ENCODE data around the gene NUP210.

Gene NUP210

DNA sequence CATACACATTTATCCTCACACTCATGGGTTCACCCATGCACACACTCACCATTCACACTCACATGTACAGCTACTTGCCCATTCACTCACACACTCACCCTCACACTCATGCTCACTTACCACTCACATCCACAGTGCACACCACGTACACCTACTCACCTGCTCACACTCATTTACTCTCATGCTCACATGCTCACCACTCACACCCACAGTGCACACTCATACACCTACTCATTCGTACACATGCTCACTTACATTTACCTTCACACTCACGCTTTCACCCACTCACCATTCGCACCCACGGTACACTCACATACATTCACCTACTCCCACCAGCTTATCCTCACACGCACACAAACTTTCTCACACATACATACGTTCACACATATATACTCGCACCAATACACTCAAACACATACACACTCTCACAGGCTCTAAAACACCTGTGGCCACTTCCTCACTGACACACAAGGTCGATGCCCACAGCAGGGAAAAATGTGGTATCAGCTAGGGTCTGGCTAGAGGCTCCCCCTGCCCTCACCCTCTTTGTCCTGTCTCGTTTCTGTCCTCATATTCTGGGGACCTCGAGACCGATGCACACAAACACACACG is 46.0 kb downstream of the NUP210 start:
- DNase-seq (ENCODE audit: low read depth): no peak

DNA sequence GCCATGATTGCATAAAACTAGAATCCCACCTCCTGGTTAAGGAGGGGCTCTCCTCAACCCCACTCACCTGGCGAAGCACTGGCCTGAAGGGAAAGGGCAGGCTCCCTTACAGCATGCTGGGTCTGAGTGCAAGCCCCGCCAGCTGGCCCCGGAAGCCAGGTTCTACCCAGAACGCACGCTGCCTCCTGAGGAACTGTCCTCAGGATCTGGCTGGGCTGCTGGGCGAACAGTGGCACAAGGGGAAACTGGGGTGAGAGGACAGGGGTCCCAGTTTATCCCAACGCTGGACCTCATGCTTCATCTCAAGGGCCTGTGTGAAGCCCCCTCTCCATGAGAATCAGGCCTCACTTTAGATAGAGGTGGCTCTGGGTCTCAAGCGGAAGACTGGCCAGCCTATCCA is 47.5 kb downstream of the NUP210 start:
- DNase-seq (ENCODE audit: low read depth): no peak

GRCh38 chr3:13372126-13372525 is 48.0 kb downstream of the NUP210 start:
- no peak for DNase-seq (ENCODE audit: low read depth)

GRCh38 chr3:13371100-13372075 is 48.7 kb downstream of the NUP210 start:
- no peak for DNase-seq (ENCODE audit: low read depth)

GRCh38 chr3:13370609-13371008 is 49.5 kb downstream of the NUP210 start:
- no peak for DNase-seq (ENCODE audit: low read depth)

- DNase-seq (ENCODE audit: low read depth): no peak
These were observed 50.1 kb downstream of the NUP210 start for GRCh38 chr3:13370055-13370454.

- no peak for DNase-seq (ENCODE audit: low read depth)
These were observed 51.3 kb downstream of the NUP210 start for GRCh38 chr3:13368834-13369233.

GRCh38 chr3:13367728-13368127 is 52.4 kb downstream of the NUP210 start:
- DNase-seq (ENCODE audit: low read depth): no peak

DNA sequence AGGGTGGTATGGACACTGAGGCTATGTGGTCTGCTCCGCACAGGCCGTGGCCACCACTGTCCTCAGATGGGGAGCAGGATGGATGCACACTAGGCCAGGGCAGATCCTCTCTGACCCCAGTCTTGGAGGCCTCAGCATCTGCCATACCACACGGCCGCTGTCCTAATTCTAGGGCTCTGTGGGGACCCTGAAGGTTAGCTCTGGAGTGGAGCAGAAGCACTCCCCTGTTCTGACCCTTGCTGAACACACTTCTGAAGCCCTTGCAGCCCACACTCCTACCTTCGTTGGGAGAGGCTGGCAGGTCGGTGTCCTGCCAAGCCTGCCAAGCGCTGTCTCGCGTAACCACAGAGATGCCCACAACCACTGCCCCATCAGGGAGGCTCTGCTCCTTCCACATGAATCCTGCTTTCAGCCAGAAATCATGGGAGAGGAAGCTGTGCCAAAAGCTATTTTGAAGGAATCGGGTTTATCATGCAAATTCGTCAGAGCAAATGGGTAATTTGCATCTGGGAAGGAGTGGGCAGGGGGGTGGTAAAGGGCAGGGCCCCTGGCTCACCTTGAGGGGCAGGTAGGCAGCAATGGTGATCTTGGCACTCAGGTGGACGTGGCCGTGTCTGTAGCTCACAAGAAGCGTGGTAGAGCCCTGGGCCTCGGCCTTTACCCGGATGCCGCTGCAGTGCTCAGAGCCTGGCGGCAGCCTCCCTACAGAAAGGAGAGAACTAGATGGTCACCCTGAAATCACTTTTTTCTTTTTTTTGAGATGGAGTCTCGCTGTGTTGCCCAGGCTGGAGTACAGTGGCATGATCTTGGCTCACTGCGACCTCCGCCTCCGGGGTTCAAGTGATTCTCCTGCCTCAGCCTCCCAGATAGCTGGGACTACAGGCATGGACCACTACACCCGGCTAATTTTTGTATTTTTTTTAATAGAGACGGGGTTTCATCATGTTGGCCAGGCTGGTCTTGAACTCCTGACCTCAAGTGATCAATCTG is 54.4 kb downstream of the NUP210 start:
- DNase-seq (ENCODE audit: low read depth): no peak

DNA sequence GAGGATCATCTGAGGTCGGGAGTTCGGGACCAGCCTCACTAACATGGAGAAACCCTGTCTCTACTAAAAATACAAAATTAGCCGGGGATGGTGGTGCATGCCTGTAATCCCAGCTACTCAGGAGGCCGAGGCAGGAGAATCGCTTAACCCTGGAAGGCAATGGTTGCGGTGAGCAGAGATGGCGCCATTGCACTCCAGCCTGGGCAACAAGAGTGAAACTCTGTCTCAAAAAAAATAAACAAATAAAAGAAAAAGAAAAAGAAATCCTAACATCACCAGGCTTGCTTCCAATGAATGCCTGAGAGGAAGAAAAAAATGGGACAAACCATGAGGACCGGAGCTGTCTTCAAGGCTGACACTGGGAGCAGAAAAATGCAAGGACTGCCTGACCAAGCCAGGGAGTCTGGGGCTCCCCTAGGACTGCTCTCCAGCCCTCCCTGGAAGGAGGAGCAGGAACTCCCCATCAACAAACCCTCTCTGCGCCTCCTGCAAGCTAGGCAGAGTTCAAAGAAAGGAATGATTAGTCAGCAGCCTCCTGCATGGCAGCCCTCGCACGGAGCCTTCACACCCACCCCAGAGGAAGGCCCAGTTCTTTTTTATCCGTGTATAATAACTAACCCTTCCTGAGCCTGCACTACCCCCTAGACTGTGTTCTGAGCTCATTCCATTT is 55.4 kb downstream of the NUP210 start:
- no peak for DNase-seq (ENCODE audit: low read depth)

DNA sequence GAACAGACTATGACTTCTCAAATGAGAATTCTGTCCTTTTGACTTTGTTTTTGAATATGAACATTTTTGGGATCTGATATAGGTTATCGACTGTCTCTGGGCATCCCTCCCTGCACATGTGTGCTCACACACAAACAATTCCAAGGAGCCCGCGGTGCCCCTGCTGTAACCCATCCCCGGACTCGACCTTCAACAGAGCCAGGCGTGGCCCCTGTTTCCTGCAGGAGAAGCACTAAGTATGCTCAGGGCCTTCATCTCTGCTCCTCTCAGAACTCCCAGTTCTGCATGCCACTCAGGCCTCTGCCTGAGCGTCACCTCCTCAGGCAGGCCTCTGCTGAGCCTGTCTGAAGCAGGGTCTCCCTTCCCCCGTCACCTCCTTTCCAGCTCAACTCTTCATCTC is 57.6 kb downstream of the NUP210 start:
- DNase-seq (ENCODE audit: low read depth): no peak

- DNase-seq (ENCODE audit: low read depth): no peak
These were observed 60.2 kb downstream of the NUP210 start for GRCh38 chr3:13359916-13360315.

DNA sequence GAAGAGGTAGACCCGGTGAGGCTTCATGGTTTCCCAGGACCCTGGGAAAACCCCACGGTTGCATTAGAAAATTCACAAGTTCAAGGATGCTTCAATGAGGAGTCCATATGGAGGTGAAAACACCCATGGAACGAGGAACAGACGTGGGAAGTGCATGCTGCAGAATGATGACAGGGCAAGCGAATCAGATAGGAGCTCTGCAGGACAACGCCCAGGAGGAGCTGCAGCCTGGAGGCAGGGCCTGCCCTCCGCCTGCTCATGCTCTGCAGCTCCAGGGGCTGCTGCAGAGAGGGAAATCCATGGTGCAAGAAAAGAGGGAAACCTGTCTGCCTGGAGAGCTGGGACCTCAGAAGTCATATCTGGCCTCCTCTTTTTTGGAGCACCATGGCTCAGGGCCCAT is 61.5 kb downstream of the NUP210 start:
- DNase-seq (ENCODE audit: low read depth): no peak

- DNase-seq (ENCODE audit: low read depth): no peak
These were observed 62.1 kb downstream of the NUP210 start for GRCh38 chr3:13358051-13358450.

DNA sequence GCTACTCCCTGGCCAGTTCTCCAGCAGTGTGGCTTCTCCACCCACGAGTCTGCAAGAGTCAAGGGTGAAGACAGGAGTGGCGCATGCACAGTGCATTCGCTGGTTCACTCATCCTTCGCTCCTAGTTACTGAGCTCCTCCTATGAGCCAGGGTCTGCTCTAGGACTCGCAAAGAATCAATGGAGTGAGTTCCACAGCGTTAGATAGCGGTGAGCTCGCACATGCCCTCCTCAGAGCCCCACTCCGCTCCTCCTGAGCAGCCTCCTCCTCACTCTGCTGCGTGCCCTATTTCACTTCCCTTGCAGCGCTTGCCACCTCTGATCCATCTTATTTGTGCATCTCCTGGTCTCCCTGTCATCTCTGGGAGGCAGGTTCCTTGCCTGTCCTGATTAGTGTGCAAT is 63.0 kb downstream of the NUP210 start:
- no peak for DNase-seq (ENCODE audit: low read depth)

DNA sequence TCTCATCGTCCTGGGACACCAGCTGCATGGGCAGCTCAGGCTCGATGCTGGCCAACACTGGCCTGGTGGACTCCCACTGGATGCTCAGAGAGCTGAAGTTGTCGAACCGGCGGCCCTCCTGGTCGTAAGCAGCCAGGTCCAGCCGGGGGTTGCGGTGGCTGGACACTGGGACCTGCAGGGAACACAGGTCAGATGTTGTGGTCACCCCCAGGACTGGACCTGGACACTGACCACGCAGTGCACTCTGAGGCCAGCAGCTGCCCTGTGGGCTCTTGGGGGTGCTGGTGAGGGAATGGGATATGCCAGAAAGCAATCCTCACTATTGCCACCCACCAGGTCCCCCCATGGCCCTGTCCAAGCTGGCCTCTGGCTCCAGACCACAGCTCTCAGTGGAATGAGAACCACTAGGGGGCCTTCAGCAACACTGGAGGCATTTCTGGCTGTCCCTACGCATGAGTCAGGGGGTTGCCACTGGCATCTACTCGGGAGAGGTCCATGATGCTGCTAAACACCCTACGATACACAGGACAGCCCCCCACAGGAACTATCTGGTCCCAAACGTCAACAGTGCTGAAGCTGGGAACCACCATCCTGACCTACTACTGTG is 66.1 kb downstream of the NUP210 start:
- no peak for DNase-seq (ENCODE audit: low read depth)

DNA sequence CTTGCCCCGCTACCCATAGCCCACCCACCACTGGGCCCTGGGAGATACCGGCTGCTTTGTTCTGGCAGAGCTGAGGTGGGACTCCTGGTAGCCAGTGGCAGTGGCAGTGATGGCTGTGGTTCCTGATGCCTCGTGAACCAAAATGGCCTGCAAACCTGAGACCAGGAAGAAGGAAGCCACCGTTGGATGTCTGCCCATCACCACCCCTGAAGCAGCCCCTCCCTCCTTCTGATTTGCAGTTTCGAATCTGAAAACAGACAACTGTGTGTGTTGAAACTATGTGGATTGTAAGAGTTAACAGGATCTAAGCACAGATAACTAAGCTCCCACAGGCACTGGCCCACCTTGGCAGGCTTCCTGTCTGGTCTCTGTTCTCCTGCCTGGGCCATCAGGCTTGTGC is 66.6 kb downstream of the NUP210 start:
- DNase-seq (ENCODE audit: low read depth): no peak

- DNase-seq (ENCODE audit: low read depth): peak; percentile 4
These were observed 67.4 kb downstream of the NUP210 start for GRCh38 chr3:13352621-13353131.

DNA sequence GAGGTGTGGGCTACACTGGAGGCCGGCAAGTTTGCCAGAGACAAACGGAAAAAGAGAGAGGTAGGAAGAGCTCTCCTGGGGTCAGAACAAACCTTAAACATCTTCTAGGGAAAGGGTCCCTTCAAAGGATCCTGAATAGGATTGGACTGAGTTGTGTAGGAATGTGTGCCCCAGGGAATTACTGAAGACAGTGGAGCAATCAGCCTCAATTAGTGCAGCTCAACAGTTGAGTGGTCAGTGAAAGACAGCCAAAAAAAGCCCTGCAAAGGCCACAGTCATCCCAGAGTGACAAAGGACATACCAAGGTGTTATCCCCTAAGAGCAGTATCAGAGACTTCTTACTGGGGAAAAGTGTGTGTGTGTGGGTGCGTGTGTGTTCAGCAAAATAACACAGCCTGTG is 70.3 kb downstream of the NUP210 start:
- DNase-seq (ENCODE audit: low read depth): no peak

GRCh38 chr3:13348661-13349396 is 71.3 kb downstream of the NUP210 start:
- no peak for DNase-seq (ENCODE audit: low read depth)

Data from GM04504 (cell line).